Endodermal cell (in vitro differentiated cells): ENCODE data around the gene EGLN1. TPM values are rescaled to one million over a fixed set of nuclear protein-coding genes. Genes with fewer than 3 reads are reported as not detected.

Source experiments
- DNase-seq: peaks from one replicate; pipeline ENCODE4 v3.0.0-alpha.2; 2017
- H3K27ac ChIP-seq: 2 replicates; pipeline ENCODE4 v1.5.1; 2013; ENCODE audit warnings: mild to moderate bottlenecking, low read depth, low read length, moderate library complexity
- H3K27me3 ChIP-seq: 2 replicates; pipeline ENCODE4 v1.6.1; 2013; ENCODE audit warnings: mild to moderate bottlenecking, low read length, moderate library complexity; ENCODE audit not compliant: insufficient read depth, control insufficient read depth, poor library complexity, severe bottlenecking
- H3K36me3 ChIP-seq: 2 replicates; pipeline ENCODE4 v1.7.0; 2013; ENCODE audit warnings: mild to moderate bottlenecking, low read length, moderate library complexity; ENCODE audit not compliant: control insufficient read depth, insufficient read depth
- H3K4me1 ChIP-seq: one replicate; pipeline ENCODE4 v1.7.0; 2013; ENCODE audit warnings: low read length; ENCODE audit not compliant: control insufficient read depth, insufficient read depth
- H3K4me3 ChIP-seq: 2 replicates; pipeline ENCODE4 v1.5.1; 2013; ENCODE audit warnings: mild to moderate bottlenecking, low read length, moderate library complexity
- H3K9ac ChIP-seq: 2 replicates; pipeline ENCODE4 v1.6.1; 2013; ENCODE audit warnings: mild to moderate bottlenecking, low read length, moderate library complexity; ENCODE audit not compliant: poor library complexity, severe bottlenecking; ENCODE audit errors: extremely low read depth
- H3K9me3 ChIP-seq: 2 replicates; pipeline ENCODE4 v1.6.1; 2013; ENCODE audit warnings: mild to moderate bottlenecking, low read length, moderate library complexity; ENCODE audit not compliant: control insufficient read depth
- H3K27ac Mint-ChIP-seq: 2 replicates; pipeline ENCODE4 v1.8.0; 2020; ENCODE audit warnings: mixed read lengths
- H3K27me3 Mint-ChIP-seq: 2 replicates; pipeline ENCODE4 v1.8.0; 2021; ENCODE audit warnings: mild to moderate bottlenecking, mixed read lengths; ENCODE audit not compliant: insufficient read depth
- H3K36me3 Mint-ChIP-seq: 2 replicates; pipeline ENCODE4 v1.8.0; 2020; ENCODE audit warnings: low read depth, mixed read lengths
- H3K4me1 Mint-ChIP-seq: 2 replicates; pipeline ENCODE4 v1.8.0; 2020; ENCODE audit warnings: mixed read lengths
- H3K4me3 Mint-ChIP-seq: 2 replicates; pipeline ENCODE4 v1.8.0; 2020; ENCODE audit warnings: mild to moderate bottlenecking, moderate library complexity, mixed read lengths
- H3K9me3 Mint-ChIP-seq: 2 replicates; pipeline ENCODE4 v1.8.0; 2020; ENCODE audit warnings: mild to moderate bottlenecking, mixed read lengths
- CTCF ChIP-seq: fragments of 200-600 bp; sonication (generic); conservative IDR thresholded peaks from 2 replicates; pipeline ENCODE4 v1.5.0; 2021; ENCODE audit warnings: antibody characterized with exemption, mild to moderate bottlenecking
- WGBS, 2 experiments: methylation state at CpG; one replicate each; pipeline versions ENCODE4 v1.1.5 to v1.1.7; 2013; ENCODE audit warnings: missing lambda C conversion rate in 2 of 2, mixed read lengths in 1 of 2; ENCODE audit not compliant: insufficient coverage in 1 of 2, insufficient read length in 1 of 2; 5-methylcytosine and 5-hydroxymethylcytosine counted together
- total RNA-seq, 2 donors: library from RNA; stranded (reverse); fragmentation: NEBNext Ultra II Directional in 1 of 2; extraction: Animal tissue kit (Norgen Biotek cat#: 25700) in 1 of 2; gene quantifications; 2 replicates in 1 of 2; 3 replicates in 1 of 2; pipeline ENCODE4 v1.2.1, GENCODE V29; 2021

The EGLN1 gene
- total RNA-seq, 2 donors from 2014 or later, result 12.2 to 17.4 TPM

GRCh38 chr1:231384696-231385415 is 37.2 kb downstream of the EGLN1 start:
- H3K9me3 Mint-ChIP-seq, result no peaks in the 10 kb centered on the region
- 90 to 97% methylated on average over 6 of the region's 6 CpGs for WGBS, 2 experiments
- no peak overlapping the region for H3K4me3 Mint-ChIP-seq
- Histone ChIP-seq H3K9me3 (no peaks in the 10 kb centered on the region), H3K4me3 (no peak overlapping the region), H3K9ac (no peak overlapping the region), H3K27me3 (no peaks in the 10 kb centered on the region), H3K27ac (no peak overlapping the region), H3K36me3 (no peaks in the 10 kb centered on the region), H3K4me1 (no peaks in the 10 kb centered on the region)
- DNase-seq, result no peak
- no peaks in the 10 kb centered on the region for H3K27me3 Mint-ChIP-seq
- peaks cover 10% of the 10 kb centered on the region for H3K4me1 Mint-ChIP-seq
- no peaks in the 10 kb centered on the region for H3K36me3 Mint-ChIP-seq
- no peak for TF ChIP-seq CTCF
- H3K27ac Mint-ChIP-seq, result no peak overlapping the region

- no peaks in the 10 kb centered on the region for H3K27me3 ChIP-seq
- no peak for TF ChIP-seq CTCF
- Mint-ChIP-seq H3K36me3 (no peaks in the 10 kb centered on the region), H3K4me3 (no peak overlapping the region), H3K27me3 (no peaks in the 10 kb centered on the region), H3K27ac (no peak overlapping the region), H3K4me1 (peaks cover 16% of the 10 kb centered on the region), H3K9me3 (no peaks in the 10 kb centered on the region)
- WGBS, 2 experiments, result 91 to 93% methylated on average over 3 to 5 of the region's 5 CpGs
- no peaks in the 10 kb centered on the region for H3K9me3 ChIP-seq
- no peak for DNase-seq
- no peaks in the 10 kb centered on the region for H3K4me1 ChIP-seq
- H3K27ac ChIP-seq, result no peak overlapping the region
- no peak overlapping the region for H3K9ac ChIP-seq
- H3K36me3 ChIP-seq, result no peaks in the 10 kb centered on the region
- no peak overlapping the region for H3K4me3 ChIP-seq
These were observed 38.8 kb downstream of the EGLN1 start for GRCh38 chr1:231383159-231383860.

- 95% methylated on average over 3 of the region's 3 CpGs; no CpG with 5 or more reads in 1 of the 2 experiments for WGBS, 2 experiments
- Histone ChIP-seq H3K4me3 (no peak overlapping the region), H3K9me3 (no peaks in the 10 kb centered on the region), H3K36me3 (no peaks in the 10 kb centered on the region), H3K9ac (no peak overlapping the region), H3K4me1 (peaks cover 4% of the 10 kb centered on the region), H3K27ac (no peak overlapping the region), H3K27me3 (no peaks in the 10 kb centered on the region)
- Mint-ChIP-seq H3K4me3 (no peak overlapping the region), H3K4me1 (peaks cover 19% of the 10 kb centered on the region), H3K27ac (no peak overlapping the region), H3K27me3 (no peaks in the 10 kb centered on the region), H3K36me3 (no peaks in the 10 kb centered on the region), H3K9me3 (no peaks in the 10 kb centered on the region)
- no peak for TF ChIP-seq CTCF
- no peak for DNase-seq
These were observed 39.7 kb downstream of the EGLN1 start for GRCh38 chr1:231382426-231382825.
